ENCODE data around the gene FBXL20. TPM values are rescaled to one million over a fixed set of nuclear protein-coding genes. Genes with fewer than 3 reads are reported as not detected.

FBXL20 gene
- polyA plus RNA-seq, 1 of the 3 experiments (the other 2 are of a cell fraction), result 2.2 TPM

DNA sequence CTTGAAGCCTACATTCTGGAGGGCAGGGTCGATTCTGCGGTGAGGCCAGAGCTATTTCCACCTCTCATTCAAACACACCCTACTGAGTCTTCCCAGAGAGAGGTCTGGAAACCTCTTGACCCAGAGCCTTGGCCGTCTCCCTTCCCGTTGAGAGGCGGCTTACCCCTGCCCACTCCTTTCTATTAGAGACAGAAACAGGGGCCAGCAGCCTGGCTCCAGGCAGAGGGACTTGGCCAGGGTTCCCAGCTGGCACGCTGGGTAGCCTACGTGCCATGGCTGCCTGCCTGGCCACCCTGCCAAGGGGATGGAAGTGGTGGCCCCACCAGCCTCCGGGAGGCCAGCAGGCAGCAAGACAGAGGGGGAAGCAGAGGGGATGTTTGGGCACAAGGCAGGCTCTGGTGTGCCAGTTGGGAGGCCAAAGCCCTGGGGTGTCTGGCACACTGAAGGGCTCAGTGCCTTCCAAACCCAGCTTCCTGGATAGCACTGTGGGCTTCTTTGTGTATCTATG, 181.7 kb downstream of the FBXL20 start:
- H3K9me3 ChIP-seq, result no peaks in the 10 kb centered on the region
- no peak overlapping the region for H3K9ac ChIP-seq
- no peak overlapping the region for H3K27ac ChIP-seq (ENCODE audit: low read depth in 2 of 2, low read length in 1 of 2)
- no peaks in the 10 kb centered on the region for H4K20me1 ChIP-seq (ENCODE audit: insufficient read depth)
- no peaks in the 10 kb centered on the region for H3K4me1 ChIP-seq (ENCODE audit: control insufficient read depth in 1 of 2, insufficient read depth in 2 of 2, low read depth in 1 of 2, low read length in 1 of 2)
- H3F3A ChIP-seq (replicated peaks; ENCODE audit: insufficient read depth), result peaks cover 6% of the 10 kb centered on the region
- no peaks in the 10 kb centered on the region for H3K36me3 ChIP-seq (replicated peaks in 1 of 2; ENCODE audit: control insufficient read depth in 1 of 2, insufficient read depth in 2 of 2, low read length in 1 of 2)
- POLR2A ChIA-PET, result no interaction called here
- no peaks in the 10 kb centered on the region for H3K79me2 ChIP-seq (ENCODE audit: insufficient read depth)
- no peaks in the 10 kb centered on the region for H3K9me2 ChIP-seq
- H3K27me3 ChIP-seq (ENCODE audit: insufficient read depth), result no peaks in the 10 kb centered on the region
- no peak overlapping the region for H3K4me3 ChIP-seq (ENCODE audit: low read depth in 2 of 2, low read length in 1 of 2)
- no peak overlapping the region for H2AFZ ChIP-seq (ENCODE audit: low read depth)
- no peak for DNase-seq
- H3K4me2 ChIP-seq, result no peak overlapping the region
- CTCF ChIA-PET, result interaction anchor here (0.6 to 4.3 kb wide), 7 partner anchors 11 to 55 kb away, joined by 3 to 25 read pairs (median 5); no protein-coding TSS in a partner anchor
- 81% methylated on average over 7 of the region's 8 CpGs for WGBS (ENCODE audit: low lambda C conversion rate)
- TF ChIP-seq, protein P1, sequence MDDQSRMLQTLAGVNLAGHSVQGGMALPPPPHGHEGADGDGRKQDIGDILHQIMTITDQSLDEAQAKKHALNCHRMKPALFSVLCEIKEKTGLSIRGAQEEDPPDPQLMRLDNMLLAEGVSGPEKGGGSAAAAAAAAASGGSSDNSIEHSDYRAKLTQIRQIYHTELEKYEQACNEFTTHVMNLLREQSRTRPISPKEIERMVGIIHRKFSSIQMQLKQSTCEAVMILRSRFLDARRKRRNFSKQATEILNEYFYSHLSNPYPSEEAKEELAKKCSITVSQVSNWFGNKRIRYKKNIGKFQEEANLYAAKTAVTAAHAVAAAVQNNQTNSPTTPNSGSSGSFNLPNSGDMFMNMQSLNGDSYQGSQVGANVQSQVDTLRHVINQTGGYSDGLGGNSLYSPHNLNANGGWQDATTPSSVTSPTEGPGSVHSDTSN (IDR thresholded peaks at IDR 0.05), result no peak
- TF ChIP-seq, protein P2, sequence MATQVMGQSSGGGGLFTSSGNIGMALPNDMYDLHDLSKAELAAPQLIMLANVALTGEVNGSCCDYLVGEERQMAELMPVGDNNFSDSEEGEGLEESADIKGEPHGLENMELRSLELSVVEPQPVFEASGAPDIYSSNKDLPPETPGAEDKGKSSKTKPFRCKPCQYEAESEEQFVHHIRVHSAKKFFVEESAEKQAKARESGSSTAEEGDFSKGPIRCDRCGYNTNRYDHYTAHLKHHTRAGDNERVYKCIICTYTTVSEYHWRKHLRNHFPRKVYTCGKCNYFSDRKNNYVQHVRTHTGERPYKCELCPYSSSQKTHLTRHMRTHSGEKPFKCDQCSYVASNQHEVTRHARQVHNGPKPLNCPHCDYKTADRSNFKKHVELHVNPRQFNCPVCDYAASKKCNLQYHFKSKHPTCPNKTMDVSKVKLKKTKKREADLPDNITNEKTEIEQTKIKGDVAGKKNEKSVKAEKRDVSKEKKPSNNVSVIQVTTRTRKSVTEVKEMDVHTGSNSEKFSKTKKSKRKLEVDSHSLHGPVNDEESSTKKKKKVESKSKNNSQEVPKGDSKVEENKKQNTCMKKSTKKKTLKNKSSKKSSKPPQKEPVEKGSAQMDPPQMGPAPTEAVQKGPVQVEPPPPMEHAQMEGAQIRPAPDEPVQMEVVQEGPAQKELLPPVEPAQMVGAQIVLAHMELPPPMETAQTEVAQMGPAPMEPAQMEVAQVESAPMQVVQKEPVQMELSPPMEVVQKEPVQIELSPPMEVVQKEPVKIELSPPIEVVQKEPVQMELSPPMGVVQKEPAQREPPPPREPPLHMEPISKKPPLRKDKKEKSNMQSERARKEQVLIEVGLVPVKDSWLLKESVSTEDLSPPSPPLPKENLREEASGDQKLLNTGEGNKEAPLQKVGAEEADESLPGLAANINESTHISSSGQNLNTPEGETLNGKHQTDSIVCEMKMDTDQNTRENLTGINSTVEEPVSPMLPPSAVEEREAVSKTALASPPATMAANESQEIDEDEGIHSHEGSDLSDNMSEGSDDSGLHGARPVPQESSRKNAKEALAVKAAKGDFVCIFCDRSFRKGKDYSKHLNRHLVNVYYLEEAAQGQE (IDR thresholded peaks at IDR 0.05; ENCODE audit: low read depth, low read length), result no peak
- TF ChIP-seq NRF1 (IDR thresholded peaks at IDR 0.05; ENCODE audit: low read depth, low read length) (no peak), YY1 (IDR thresholded peaks at IDR 0.05; ENCODE audit: low read depth) (no peak), CHD2 (IDR thresholded peaks at IDR 0.05; ENCODE audit: low read length, partially characterized antibody) (no peak), TCF12 (IDR thresholded peaks at IDR 0.05) (no peak), ELF1 (IDR thresholded peaks at IDR 0.05) (no peak), TEAD4 (IDR thresholded peaks at IDR 0.05; ENCODE audit: borderline replicate concordance, insufficient read depth) (no peak), JUND (IDR thresholded peaks at IDR 0.05) (no peak), EZH2phosphoT487 (IDR thresholded peaks at IDR 0.05; ENCODE audit: borderline replicate concordance, low read depth) (no peak)
- TF ChIP-seq, protein P3, sequence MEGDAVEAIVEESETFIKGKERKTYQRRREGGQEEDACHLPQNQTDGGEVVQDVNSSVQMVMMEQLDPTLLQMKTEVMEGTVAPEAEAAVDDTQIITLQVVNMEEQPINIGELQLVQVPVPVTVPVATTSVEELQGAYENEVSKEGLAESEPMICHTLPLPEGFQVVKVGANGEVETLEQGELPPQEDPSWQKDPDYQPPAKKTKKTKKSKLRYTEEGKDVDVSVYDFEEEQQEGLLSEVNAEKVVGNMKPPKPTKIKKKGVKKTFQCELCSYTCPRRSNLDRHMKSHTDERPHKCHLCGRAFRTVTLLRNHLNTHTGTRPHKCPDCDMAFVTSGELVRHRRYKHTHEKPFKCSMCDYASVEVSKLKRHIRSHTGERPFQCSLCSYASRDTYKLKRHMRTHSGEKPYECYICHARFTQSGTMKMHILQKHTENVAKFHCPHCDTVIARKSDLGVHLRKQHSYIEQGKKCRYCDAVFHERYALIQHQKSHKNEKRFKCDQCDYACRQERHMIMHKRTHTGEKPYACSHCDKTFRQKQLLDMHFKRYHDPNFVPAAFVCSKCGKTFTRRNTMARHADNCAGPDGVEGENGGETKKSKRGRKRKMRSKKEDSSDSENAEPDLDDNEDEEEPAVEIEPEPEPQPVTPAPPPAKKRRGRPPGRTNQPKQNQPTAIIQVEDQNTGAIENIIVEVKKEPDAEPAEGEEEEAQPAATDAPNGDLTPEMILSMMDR (IDR thresholded peaks at IDR 0.05), result no peak
- TF ChIP-seq, protein P4, sequence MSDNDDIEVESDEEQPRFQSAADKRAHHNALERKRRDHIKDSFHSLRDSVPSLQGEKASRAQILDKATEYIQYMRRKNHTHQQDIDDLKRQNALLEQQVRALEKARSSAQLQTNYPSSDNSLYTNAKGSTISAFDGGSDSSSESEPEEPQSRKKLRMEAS (IDR thresholded peaks at IDR 0.05; ENCODE audit: low read depth), result no peak

Data from SK-N-SH (cell line).